ENCODE results near the gene FNBP1L. TPM values are rescaled to one million over a fixed set of nuclear protein-coding genes. Genes with fewer than 3 reads are reported as not detected.

FNBP1L gene
- total RNA-seq, 3 donors from 2014 or later = 33.1 to 117 (median 63.6) TPM

GRCh38 chr1:93596329-93597089 lies 148.6 kb downstream of the FNBP1L start:
- peaks cover 7 to 40% of the 10 kb centered on the region in 2 donors for H3K4me1 ChIP-seq
- no peaks in the 10 kb centered on the region for H3K36me3 ChIP-seq
- no peaks in the 10 kb centered on the region for H3K9me3 ChIP-seq
- H3K4me3 ChIP-seq = no peak overlapping the region
- TF ChIP-seq CTCF (IDR thresholded peaks at IDR 0.05) = no peak
- H3K27ac ChIP-seq = peak overlapping the region; percentile 46 to 67
- H3K27me3 ChIP-seq = no peaks in the 10 kb centered on the region
- no peak for DNase-seq (ENCODE audit: low spot score in 2 of 2)
- intact Hi-C loops (cut with DNase I; ENCODE audit: low total_unique reads) = no loop called here

- peaks cover 7 to 31% of the 10 kb centered on the region in 2 donors for H3K4me1 ChIP-seq
- peak in 1 of 2 donors; percentile 68 for DNase-seq (ENCODE audit: low spot score in 2 of 2)
- intact Hi-C loops (cut with DNase I; ENCODE audit: low total_unique reads) = no loop called here
- no peak overlapping the region for H3K4me3 ChIP-seq
- no peaks in the 10 kb centered on the region for H3K9me3 ChIP-seq
- no peaks in the 10 kb centered on the region for H3K36me3 ChIP-seq
- TF ChIP-seq CTCF (IDR thresholded peaks at IDR 0.05) = no peak
- TF ChIP-seq POLR2A (IDR thresholded peaks at IDR 0.05) = no peak
- no peak for TF ChIP-seq POLR2AphosphoS5 (IDR thresholded peaks at IDR 0.05)
- H3K27ac ChIP-seq = peak overlapping the region; percentile 67 to 74
- H3K27me3 ChIP-seq = no peaks in the 10 kb centered on the region
These were observed 149.8 kb downstream of the FNBP1L start for GRCh38 chr1:93597709-93598108.

GRCh38 chr1:93598396-93598795 lies 150.5 kb downstream of the FNBP1L start:
- TF ChIP-seq POLR2AphosphoS5 (IDR thresholded peaks at IDR 0.05) (no peak), POLR2A (IDR thresholded peaks at IDR 0.05) (no peak)
- no peak for DNase-seq (ENCODE audit: low spot score in 2 of 2)
- Histone ChIP-seq H3K4me1 (peaks cover 7 to 29% of the 10 kb centered on the region in 2 donors), H3K27me3 (no peaks in the 10 kb centered on the region), H3K36me3 (no peaks in the 10 kb centered on the region), H3K27ac (peak overlapping the region; percentile 67 to 74), H3K9me3 (no peaks in the 10 kb centered on the region), H3K4me3 (no peak overlapping the region)
- intact Hi-C loops (cut with DNase I; ENCODE audit: low total_unique reads) = no loop called here

GRCh38 chr1:93598861-93599439 lies 151.0 kb downstream of the FNBP1L start:
- Histone ChIP-seq H3K27me3 (no peaks in the 10 kb centered on the region), H3K27ac (peak overlapping the region; percentile 67 to 74), H3K36me3 (no peaks in the 10 kb centered on the region), H3K4me1 (peaks cover 6 to 29% of the 10 kb centered on the region in 2 donors), H3K9me3 (no peaks in the 10 kb centered on the region), H3K4me3 (no peak overlapping the region)
- intact Hi-C loops (cut with DNase I; ENCODE audit: low total_unique reads) = no loop called here
- no peak for DNase-seq (ENCODE audit: low spot score in 2 of 2)
- TF ChIP-seq POLR2AphosphoS5 (IDR thresholded peaks at IDR 0.05) (no peak), CTCF (IDR thresholded peaks at IDR 0.05) (no peak), POLR2A (IDR thresholded peaks at IDR 0.05) (no peak)

GRCh38 chr1:93599479-93599878 lies 151.6 kb downstream of the FNBP1L start:
- no peaks in the 10 kb centered on the region for H3K27me3 ChIP-seq
- no peaks in the 10 kb centered on the region for H3K9me3 ChIP-seq
- H3K4me1 ChIP-seq = peaks cover under 1 to 29% of the 10 kb centered on the region in 2 donors
- H3K36me3 ChIP-seq = no peaks in the 10 kb centered on the region
- TF ChIP-seq POLR2AphosphoS5 (IDR thresholded peaks at IDR 0.05) = no peak
- TF ChIP-seq POLR2A (IDR thresholded peaks at IDR 0.05) = no peak
- no peak for TF ChIP-seq CTCF (IDR thresholded peaks at IDR 0.05)
- H3K27ac ChIP-seq = peak overlapping the region; percentile 64 to 74
- DNase-seq (ENCODE audit: low spot score in 2 of 2) = no peak
- intact Hi-C loops (cut with DNase I; ENCODE audit: low total_unique reads) = no loop called here
- no peak overlapping the region for H3K4me3 ChIP-seq
